Stimulated activated CD8-positive, alpha-beta memory T cell treated with anti-CD3 and anti-CD28 coated beads, Interleukin-15, amount 100 ng/mL, for 4 hours (primary cell): Measurements from ENCODE around the gene LCP1.

Experiments used
- DNase-seq, 2 donors: peaks; one replicate each; pipeline ENCODE4 v3.0.0-alpha.2; 2020; ENCODE audit warnings: low read depth in 2 of 2

The LCP1 gene

GRCh38 chr13:46160065-46160464, 21.9 kb downstream of the LCP1 start:
- no peak for DNase-seq

- no peak for DNase-seq
Observed at GRCh38 chr13:46158983-46159382, 23.0 kb downstream of the LCP1 start.

GRCh38 chr13:46158222-46158621, 23.8 kb downstream of the LCP1 start:
- DNase-seq = no peak

DNA sequence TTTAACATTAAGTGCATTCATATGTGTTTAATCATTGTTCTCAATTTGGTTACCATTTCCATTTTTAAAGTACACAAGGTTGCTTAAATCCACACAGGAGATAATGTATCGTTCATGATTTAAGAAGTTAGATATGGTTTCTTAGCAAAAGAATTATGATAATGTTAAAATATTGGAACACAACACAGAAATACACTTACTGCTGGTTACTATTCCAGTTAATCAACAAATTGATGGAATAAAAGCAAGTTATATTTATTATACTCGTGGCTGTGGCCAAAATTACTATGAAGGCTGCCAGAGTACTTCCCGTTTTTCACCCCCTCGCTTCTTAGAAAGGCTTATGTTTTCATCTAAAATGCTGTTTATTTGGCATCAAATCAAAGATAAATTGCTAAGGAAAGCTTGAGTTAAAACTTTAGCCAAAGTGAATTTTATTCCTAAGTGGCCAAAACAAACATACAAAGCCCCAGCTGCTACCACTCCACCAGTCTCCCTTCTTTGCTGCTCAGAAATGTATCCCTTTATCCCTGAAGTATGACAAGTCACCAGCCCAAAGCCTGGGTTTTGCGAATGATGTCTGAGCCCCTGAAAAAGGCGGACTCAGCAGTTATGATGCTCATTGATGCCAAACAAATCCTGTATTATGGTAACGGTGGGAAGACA, 27.7 kb downstream of the LCP1 start:
- DNase-seq = no peak

DNA sequence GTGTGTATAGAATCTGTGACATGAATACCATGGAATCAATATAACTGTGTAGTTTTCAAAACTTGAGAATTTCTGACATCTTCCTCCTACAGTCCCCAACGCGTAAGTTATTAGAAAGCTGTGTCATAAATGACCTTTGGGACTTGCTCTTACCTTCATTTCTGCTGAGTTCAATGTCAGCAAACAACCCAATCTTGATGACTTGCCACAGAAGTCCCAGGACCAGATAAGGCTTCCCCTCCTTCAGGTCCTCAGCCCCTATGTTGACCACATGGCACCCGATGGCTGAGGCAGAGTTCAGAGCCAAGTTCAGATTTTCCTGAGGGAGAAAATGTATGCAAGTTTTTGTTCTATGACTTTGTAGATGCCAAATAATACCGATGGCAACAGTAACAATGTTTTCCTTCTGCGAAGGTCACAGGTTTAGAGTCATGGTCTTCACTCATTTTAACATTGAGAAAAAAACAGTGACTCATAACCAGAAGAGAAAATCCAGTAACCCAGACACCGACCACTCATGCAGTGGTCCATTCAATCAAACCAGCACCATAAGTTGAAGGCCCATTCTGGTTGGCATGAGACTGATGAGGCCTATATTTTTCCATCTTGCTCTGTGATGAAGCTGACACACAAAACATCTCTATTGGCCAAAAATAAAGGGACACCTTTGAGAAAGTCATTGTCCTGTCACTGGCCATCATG, 29.2 kb downstream of the LCP1 start:
- no peak for DNase-seq

DNA sequence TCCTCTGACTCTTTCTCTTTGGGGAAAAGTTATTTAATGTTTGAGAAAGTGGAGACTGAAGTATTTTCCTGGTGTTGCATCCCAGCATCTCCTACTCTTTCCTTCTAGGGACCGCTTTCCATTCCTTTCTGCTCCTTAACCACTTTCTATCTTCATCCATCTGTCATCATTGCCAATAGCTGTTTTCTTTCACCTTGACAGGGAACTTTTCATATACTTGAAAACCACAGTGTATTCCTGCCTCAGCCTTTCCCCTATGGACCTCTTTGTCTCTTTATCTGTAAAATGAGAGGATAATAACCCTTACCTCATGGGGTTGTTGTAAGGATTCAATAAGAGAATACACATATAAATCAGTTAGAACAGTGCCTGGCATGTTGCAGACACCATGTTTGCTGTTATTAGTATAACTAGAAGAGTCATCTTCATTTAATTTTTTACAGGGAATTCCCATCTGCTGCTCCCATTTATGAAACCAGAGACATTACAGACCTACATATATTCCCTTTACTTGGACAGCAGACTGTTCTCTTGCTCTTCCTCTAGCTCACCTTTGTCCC, 31.8 kb downstream of the LCP1 start:
- no peak for DNase-seq

DNA sequence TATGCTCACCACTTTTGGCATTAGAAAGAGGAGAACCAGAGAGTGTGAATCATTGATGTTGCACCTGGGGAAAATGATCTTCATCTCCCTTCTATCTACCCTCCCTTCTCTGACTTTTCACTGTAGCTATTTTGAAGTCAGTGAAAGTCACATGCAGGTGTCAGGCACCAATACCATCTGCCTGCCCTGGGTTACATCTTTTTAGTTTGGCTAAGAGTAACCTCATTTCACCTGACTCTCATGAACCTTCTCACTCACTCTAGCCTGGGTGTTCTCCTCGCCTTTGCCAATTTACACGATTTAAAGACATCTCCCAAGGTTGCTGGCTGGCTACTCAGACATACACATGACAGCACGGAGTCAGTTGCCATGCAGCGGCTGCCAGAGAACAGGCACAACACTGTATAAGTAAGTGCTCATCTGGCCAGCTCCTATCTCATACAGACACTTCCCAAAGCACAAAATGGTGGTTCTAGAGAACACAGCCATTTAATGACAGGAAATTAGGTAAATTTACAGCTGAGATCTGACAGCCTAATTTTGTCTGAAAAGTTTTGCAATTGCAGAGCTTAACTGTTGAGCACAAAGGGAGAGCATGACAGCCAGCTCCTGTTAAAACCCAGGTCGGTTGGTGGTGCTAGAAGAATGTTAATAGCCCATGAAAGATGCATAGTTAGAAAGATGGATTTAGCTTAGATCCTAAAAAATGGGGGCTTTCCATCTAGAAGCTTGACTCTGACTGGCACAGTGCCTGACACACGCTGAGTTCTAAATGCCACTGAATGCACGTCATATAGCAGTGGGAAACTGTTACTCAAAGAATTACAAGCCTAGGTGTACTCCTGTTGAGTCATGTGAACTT, 32.5 kb downstream of the LCP1 start:
- DNase-seq = no peak

DNA sequence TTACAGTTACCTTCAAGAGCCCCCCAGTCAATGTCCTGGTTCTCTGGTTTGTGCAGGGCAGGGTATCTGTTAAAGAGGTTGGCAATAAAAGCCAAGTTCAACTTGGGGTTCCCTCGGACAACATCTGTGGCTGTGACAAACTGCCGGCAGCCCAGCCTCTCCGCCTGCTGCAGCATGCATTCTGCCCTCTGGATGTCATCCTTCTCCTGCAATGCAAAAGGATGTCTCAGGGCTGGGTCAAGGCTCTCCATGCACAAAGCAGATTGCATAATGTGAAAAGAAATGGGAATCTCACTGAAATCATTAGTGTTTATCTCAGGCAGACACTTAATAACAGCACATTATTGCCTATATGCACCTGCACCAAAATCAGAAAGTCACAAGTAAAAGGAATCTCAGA, 35.1 kb downstream of the LCP1 start:
- DNase-seq = no peak

- DNase-seq = no peak
Observed at GRCh38 chr13:46145950-46146349, 36.0 kb downstream of the LCP1 start.

DNA sequence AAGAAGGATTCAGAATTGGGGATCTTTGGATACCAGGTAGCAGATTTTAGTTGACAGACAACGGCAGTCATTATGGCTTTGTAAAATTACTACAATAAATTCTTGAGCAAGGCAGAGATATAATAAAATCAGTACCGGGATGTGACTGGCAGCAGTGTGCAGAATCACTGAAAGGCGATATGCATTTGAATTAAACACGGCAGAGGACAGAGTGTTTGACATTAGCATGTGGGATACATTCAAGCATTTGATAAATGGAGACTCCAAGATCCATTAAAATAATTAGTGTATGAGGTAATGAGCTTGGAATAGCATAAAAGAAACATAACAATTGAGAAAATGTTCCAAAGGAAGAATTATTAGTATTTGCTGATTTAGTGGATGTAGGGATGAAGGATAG, 36.8 kb downstream of the LCP1 start:
- DNase-seq = no peak

GRCh38 chr13:46143184-46143701, 38.7 kb downstream of the LCP1 start:
- no peak for DNase-seq

GRCh38 chr13:46142776-46143175, 39.2 kb downstream of the LCP1 start:
- no peak for DNase-seq

DNA sequence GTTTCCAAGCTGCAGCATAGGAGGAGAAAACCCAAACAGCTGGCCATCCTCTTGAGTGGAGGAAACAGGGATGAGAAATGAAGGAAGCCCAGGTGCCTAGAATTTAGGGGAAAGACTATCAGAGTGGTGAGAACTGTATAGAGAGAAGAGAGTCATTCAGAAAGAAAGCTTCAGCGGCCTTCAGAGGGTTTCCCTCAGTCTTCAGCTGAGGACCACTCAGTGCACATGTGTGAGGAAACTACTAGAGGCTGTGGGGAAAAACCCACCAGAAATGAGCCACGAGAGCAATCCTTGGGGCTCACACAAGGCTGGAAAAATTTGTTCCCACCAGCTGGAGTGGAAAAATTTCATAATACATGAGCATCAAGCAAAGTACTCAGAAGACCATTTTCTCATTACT, 41.9 kb downstream of the LCP1 start:
- DNase-seq = no peak

GRCh38 chr13:46137627-46138317, 44.2 kb downstream of the LCP1 start:
- no peak for DNase-seq

DNA sequence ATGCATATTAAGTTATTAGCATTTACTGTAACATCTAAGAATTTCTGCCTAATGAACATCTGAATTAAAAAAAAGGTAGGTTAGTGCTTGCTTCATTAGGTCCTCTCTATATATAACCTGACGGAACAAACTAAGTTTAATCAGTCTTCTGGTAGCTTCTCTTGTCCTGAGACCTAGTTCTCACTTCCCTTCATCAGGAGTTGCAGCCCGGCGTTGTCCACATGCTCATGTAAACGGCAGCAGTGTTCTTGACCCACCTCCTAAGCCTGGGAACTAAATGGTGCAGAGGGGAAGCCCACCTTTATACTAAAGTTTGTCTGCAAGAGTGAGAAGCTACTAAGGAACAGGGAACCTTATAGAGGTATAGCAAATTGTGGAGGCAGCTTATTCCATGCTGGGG, 45.3 kb downstream of the LCP1 start:
- no peak for DNase-seq

DNA sequence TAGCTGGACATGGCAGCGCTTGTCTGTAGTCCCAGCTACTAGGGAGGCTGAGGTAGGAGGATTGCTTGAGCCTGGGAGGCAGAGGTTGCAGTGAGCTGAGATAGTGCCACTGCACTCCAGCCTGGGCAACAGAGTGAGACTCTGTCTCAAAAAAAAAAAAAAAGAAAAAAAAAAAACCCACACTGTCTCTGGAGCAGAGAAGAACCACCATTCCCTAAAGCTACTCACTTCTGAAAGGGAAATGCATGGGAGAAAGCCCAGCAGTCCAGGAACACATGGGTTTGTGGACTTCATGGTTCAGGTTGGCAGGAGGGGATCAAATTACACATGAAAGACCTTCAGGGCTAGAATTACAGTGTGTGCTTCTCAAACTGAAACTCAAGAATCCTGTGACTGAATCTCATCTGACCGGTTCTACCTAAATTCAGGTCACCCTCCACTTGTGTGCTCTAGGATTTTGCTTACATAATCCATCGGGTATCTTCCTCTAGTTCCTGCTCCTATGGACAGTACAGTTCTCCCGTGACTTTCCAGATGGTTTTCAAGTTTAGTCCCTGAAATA, 46.9 kb downstream of the LCP1 start:
- no peak for DNase-seq

DNA sequence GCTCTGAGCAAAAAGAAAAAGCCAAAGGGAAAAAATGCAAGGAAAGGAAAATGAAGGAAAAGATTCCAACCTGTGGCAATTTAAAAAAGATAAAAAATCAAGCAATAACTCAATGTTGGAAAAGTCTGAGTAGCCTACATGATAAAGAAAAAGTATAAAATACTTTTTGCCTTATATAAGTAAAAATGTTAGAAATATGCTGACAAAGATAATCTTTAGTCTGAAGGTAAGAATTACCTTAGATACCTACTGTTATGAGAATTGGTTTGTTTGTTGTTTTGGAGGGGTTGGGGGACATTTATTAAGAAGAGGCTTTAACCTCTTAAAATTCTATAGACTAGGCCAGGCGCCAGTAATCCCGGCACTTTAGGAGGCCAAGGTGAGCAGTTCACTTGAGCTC, 47.5 kb downstream of the LCP1 start:
- no peak for DNase-seq

- DNase-seq = no peak
Observed at GRCh38 chr13:46132109-46132508, 49.9 kb downstream of the LCP1 start.

- DNase-seq = no peak
Observed at GRCh38 chr13:46131705-46132104, 50.3 kb downstream of the LCP1 start.

- DNase-seq = no peak
Observed at GRCh38 chr13:46129955-46130618, 51.9 kb downstream of the LCP1 start.

GRCh38 chr13:46129124-46129523, 52.9 kb downstream of the LCP1 start:
- DNase-seq = no peak
